Medulla oblongata (tissue), 1 donor: ENCODE data around the gene LAMC3.
A peak's percentile ranks its signal among the peaks of the same experiment; 100 is the strongest.

Experiments
- DNase-seq: peaks from one replicate; pipeline ENCODE4 v3.0.0-alpha.2; 2015; ENCODE audit errors: extremely low spot score

LAMC3 gene

DNA sequence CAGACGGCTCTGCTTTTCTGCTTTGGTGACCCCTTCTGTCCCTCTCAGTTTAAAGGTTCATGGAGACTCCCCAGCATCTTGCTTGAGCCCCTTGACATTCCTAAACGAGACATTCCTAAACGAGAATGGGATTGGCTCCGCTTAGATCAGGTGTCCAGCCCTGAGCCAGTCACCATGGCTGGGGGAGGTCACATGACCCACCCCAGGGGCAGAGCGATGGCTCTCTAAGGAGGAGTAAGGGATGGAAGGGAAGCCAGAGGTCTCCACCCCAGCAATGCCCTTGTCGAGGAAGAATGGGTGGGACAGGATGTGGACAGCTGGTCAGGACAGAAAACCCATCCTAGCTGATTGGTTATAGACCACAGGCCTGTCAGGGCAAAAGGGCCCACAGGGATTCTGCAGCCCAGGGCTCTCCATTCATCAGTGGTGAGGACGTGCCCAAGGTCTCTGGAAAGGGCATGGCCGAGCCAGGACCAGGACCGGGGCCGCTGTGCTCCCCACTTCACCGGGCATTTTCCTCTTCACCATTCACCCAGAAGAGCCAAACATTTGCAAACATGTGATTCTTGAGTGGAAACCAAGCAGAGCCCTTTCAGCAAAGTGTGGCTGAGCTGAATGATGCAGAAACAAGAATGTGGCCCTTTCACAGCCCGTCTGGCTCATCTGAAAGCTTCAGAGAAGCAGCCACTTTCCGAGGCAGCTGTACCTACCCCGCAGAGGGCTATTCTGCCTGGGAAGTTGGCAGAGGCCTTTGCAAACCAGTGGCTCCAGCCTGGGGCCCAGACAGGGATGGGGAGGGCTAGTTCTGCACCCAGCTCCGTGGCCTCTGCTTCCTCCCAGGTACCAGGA lies 67.6 kb downstream of the LAMC3 start:
- DNase-seq = peak; percentile 63

DNA sequence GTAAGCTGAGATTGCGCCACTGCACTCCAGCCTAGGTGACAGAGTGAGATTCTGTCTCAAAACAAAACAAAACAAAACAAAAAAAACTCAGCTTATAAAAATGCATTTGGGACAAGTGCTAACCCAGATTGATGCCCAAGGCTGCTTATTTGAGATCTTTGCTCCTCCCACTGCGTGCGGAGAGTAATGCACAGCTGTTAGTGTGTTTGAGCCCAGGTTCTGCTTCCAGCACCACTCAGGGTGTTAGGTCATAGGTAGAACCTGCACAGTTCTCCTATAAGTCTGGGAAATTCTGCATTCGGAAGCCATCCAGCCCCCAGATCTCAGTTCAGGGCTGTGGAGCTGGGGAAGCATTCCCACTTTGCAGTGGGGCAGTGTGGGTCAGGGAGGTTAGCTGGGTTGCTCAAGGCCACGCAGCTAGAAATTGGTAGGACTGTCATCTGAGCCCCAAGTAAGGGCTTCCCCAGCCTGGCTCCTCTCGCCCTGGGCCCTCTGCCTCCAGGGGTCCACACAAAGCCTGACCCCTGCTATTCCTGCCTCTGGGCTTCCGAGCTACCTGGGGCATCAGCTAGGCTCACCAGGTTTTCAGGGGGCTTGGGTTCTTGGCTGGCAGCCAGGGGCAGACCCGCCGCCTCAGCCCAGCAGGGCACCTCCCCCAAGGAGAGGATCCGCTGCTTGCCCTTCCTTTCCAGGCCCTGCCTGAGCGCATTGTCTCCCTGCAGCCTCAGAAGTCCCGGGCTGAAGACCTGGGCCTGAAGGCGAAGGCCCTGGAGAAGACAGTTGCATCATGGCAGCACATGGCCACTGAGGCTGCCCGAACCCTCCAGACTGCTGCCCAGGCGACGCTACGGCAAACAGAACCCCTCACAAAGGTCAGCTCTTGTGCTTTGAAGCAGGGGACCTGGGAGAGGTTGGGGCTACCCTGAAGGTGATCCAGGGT lies 69.7 kb downstream of the LAMC3 start:
- no peak for DNase-seq

DNA sequence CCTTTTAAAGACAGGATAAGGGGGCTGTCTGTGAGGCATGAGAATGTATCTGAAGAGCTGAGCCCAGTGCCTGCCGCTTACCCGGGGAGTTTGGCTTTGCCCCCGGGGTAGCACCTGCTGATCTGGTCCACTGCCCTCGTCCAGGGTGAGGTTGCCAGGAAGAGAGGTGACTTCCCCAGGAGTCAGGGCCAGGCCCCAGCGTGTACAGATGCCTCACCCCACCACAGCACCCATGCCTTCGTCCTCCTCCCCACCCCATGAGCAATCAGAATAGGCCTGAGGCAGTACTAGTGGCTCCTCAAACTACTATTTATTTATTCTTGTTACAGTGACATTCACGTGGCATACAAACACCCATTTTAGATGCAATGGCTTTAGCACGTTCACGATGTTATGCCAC lies 71.6 kb downstream of the LAMC3 start:
- DNase-seq = no peak

DNA sequence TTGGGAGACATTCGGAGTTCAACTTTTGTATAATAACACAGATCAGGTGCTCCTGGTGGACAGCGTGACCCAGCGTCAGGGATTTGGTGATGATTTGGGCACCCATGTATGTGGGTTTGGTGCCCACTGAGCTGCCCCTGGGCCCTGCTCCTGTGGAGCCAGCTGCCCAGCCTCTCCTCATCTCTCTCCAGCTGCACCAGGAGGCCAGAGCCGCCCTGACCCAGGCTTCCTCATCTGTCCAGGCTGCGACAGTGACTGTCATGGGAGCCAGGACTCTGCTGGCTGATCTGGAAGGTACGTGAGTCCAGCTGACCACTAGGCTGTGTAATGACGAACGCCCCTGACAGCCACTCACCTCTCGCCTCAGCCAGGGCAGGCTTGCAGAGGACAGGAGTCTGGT lies 72.9 kb downstream of the LAMC3 start:
- no peak for DNase-seq

DNA sequence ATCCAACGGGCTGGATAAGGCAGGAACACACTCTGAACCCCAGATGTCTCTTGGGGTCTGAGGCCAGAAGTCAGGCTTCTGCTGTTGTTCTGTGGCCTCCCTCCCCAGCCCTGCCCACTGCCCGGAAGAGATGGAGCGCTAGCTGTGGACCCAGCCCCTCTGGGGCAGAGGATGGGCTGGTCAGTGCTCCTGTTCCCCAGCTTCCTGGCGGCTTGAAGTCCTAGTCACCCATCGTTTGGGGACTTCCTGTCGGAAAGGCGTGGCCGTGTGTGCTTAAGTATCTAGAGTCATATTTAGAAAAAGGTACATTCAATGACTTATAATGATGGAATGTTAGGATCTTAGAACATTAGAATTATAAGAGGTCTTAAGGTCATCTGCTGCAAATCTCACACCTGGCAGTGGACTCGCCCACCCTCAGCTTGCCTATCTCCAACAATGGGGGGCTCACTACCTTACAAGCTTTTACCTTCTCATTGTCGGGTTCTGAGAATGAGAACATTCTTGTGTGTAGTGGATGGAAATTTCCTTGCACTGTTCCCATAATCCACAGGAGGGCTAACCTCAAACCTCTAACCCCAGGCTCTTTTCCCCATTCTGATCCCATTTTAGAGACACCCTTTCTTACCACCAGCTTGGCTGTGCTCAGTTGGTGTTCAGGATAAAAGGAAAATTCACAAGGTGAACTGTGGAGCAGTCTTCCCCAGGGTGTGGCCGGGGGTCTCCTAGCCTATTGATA lies 74.0 kb downstream of the LAMC3 start:
- no peak for DNase-seq

DNA sequence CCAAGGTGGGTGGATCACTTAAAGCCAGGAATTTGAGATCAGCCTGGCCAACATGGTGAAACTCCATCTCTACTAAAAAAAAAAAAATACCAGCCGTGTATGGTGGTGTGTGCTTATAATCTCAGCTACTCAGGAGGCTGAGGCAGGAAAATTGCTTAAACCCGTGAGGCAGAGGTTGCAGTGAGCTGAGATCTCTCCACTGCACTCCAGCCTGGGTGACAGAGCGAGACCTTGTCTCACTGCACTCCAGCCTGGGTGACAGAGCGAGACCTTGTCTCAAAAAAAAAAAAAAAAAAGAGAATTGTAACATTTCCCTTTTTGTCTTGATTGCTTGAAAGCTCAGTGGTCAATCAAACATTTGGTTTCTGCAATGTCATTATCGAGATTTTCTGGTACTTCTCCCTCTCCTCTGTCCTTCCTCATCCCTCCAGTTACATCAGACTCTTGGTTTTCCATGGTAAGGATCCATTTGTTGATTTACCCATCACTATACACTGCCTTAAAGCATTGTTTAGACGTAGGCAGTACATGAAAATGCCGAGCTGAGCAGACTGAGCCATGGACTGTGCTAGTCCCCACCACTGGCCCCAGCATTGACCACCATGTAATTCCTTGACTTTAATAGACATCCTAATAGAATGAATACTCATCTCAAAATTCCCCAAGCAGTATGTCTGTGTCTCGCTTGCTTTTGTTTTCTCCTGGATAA lies 75.8 kb downstream of the LAMC3 start:
- DNase-seq = no peak

DNA sequence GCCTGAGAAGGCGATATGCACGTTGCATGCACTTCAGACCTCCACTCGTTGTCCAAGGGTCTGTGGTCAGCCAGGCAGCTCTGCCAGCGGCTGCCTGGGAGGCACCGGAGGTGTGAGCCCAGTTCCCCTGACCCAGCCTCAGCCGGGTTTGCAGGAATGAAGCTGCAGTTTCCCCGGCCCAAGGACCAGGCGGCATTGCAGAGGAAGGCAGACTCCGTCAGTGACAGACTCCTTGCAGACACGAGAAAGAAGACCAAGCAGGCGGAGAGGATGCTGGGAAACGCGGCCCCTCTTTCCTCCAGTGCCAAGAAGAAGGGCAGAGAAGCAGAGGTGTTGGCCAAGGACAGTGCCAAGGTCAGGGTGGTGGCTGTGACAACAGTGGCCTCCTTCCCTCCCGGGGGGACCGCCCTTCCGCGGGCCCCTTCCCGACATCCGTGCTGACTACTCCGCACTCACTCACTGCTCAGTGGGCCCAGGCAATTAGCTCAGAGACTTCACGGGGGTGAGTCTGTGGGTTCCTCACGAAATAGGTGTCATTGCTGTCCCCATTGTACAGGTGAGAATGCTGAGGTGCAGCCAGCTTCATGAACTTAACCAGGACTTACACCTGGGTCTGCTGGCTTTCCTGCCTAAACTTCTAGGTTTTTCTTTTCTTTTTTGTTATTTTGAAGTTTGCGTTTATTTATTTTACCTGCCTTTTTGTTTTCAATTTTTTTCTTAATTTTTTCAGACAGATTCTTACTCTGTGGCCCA lies 76.6 kb downstream of the LAMC3 start:
- no peak for DNase-seq

DNA sequence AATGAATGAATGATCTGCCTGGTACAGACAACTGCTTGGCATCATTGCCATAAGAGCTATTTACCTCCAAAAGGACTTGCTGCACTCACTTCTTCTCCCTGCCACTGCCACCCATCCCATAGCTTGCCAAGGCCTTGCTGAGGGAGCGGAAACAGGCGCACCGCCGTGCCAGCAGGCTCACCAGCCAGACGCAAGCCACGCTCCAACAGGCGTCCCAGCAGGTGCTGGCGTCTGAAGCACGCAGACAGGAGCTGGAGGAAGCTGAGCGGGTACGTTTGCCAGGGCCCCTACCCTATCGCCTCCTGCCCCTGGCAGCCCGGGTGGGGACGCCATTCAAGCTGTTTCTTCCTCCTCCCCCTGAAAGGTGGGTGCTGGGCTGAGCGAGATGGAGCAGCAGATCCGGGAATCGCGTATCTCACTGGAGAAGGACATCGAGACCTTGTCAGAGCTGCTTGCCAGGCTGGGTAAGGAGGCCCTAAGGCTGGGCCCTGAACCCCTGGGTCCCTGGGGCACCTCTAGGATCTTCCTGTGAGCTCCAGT lies 78.5 kb downstream of the LAMC3 start:
- no peak for DNase-seq

DNA sequence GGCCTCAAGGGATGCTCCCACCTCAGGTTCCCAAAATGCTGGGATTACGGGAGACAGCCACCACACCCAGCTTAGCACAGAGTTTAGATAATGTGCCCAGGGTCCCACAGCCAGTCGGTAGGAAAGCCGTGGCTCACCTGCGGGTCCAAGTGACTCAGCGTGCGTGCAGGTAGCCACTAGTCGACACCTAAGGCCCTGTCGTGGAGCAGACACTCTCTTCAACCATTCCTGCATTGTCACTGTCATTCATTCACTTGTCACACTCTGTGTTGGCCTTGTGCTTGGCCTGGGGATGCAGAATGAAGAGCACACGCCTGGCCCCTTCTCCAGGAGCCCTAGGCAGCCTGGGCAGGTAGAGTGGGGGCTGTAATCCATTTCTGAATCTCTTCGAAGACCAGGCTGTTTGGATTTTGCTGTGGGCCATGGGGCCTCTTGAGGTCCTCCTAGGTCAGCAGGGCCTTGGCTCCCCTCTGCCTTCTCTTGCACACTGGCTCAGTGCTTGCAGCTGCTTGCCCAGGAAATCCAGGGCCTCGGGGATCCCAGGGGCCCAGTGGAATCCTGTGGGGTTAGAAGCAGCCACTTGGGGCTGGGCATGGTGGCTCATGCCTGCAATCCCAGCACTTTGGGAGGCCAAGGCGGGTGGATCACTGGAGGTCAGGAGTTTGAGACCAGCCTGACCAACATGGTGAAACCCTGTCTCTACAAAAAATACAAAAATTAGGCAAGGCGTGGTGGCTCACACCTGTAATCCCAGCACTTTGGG lies 81.2 kb downstream of the LAMC3 start:
- DNase-seq = no peak

DNA sequence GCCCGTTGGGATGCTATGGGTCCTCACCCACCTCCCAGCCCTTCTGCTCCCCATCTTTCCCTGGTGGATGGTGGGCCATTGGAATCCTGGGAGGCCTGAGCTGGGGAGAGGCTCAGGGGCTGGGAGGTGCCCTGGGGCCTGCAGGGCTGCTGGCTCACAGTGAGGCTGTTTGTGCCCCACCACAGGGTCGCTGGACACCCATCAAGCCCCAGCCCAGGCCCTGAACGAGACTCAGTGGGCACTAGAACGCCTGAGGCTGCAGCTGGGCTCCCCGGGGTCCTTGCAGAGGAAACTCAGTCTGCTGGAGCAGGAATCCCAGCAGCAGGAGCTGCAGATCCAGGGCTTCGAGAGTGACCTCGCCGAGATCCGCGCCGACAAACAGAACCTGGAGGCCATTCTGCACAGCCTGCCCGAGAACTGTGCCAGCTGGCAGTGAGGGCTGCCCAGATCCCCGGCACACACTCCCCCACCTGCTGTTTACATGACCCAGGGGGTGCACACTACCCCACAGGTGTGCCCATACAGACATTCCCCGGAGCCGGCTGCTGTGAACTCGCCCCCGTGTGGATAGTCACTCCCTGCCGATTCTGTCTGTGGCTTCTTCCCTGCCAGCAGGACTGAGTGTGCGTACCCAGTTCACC lies 82.5 kb downstream of the LAMC3 start:
- DNase-seq = no peak

DNA sequence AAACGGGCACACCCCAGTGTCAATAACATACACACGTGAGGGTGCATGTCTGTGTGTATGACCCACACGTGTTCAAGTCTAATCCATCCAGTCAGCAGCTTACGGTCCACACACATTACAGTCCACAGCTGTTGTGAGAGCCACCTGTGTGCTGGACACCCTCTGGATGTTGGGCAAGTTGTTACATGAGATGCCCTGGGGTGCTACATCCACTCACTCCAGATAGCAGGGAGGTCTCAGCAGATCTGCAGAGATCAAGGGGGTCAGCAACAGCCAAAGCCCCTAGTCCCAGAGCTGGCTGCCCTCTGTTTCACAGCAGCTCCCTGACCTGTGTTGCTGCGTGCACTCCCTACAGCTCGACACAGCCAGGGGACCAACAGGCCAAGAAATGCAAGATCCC lies 83.1 kb downstream of the LAMC3 start:
- DNase-seq = no peak

DNA sequence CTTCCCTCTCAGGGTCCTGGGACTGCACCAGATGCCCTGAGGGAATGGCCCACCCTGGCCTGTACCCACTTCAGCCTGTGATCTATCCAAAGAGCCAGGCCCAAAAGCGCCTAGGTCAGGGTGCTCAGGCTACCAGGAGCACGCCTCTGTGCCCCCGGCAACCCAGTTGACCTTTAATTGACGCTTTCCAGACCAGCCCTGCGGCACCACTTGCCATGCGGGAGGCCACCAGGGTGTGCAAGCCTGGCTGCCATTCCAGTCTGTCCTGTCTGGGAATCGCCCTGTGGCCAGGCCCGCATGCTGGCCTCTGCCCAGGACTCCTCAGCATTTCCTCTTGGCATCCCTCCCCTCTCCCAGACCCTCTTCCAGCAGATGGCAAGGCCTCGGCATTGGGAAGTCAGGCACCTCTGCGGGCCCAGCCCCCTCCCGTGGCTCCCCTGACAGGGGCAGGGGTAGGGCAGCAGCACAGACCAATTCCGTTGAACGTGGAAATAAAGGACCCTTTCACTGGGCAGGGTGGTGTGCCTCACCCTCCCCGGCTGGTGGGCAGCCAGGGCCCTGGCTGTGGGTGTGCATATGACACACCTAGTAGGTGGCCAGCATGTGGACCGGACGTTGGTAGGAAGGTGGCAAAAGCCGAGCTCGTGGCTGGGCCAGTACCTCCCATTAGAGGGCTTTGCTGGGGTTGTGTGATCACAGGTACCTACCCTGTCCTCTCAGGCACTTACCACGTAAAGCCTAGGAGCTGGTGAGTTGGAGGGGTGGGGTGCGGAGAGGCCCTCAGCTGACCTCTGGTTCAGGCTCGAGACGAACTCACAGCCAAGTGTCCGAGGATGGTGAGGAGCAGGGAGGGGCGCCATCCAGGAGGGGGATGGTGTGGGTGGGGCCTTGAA lies 83.8 kb downstream of the LAMC3 start:
- no peak for DNase-seq

DNA sequence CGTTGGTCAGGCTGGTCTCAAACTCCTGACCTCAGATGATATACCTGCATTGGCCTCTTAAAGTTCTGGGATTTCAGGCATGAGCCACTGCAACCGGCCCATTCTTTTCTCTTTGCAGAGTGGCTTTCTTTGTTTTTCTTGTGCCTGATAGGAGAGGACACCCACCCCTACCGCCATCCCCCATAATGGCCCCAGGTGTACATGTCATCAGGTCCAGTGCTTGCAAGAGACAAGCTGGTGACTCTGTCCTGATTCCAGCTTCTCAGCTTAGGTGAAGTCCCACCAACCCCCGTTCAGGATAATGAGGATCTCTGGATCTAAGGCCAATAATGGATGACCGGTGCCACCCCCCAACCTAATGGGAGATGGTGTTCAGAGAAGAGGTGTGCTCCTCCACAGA lies 85.0 kb downstream of the LAMC3 start:
- no peak for DNase-seq

DNA sequence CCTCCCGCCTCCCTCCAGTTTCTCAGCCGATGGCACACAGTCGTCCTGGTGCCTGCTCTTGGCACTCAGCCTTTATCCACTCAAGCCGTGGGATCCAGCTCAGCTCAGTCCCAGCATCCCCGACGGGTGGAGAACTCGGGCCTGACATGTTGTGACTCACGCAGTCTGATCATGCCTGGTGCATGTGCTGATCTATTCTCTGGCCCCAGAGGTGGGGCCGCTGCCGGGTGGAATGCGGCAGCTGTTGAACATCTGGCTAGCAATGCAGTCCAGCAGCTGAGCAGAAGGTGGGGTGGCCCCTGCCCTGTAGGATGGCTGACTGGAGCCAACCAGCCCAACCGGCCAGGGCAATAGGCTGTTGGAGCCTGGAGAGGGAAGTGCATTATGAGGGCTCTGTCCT lies 85.6 kb downstream of the LAMC3 start:
- DNase-seq = no peak

DNA sequence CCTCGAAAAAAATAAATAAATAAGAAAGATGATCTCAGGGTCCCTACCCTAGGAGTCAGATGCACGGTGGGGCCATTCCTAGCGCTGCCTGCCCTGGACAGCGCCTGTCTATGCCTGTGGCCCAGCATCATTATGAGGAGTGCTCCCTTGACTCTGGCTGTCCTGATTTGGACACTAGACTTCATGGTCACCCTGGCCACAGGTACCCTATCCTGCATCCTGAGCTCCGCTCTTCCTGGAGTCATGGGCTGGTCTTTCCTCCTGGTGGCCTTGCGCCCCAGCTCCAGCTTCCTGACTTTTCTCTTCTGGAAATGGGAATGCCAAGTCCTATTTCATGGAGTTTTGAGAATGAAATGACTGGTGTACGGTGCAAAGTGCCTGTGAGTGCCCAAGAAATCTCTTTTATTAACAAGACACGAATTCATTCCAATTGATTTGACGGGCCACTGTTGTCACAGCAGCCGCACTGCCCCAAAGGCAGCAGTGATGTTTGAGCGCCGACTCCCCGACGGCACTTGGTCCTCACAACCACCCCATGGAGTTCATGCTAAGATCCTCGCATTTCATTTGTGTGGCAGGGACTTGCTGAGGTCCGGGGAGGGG lies 86.8 kb downstream of the LAMC3 start:
- DNase-seq = peak; percentile 10

DNA sequence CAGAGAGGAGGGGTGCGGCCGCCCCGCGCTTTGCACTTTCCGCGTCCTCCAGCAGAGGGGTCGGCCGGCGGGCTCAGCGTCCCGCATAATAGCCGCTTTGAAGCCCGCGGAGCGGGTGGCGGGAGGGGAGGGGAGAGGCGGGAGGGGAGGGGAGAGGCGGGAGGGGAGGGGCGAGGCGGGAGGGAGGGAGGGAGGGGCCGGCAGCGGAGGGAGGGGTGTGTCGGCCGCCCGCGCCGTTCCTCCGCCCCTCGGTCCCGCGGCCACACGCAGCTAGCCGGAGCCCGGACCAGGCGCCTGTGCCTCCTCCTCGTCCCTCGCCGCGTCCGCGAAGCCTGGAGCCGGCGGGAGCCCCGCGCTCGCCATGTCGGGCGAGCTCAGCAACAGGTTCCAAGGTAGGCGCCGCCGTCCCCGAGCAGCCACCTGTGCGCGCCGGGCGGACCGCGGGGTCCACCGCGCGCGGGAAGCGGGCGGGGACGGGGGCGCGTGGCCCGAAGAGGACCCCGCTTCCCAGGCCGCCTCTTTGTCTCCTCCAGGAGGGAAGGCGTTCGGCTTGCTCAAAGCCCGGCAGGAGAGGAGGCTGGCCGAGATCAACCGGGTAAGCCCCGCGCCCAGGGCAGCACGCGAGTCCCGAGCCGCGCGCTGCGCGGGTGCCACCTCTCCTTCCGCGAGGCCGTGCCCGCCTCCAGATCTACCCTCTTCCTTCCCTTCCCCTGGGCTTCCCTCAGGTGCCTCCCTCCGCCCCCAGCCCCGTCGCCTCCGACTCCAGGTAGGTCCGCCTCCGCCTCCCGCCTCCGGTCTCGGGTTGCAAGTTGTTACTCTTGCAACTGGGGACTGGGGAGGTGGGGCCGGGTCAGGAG lies 87.5 kb downstream of the LAMC3 start, which contains the start of gene AIF1L:
TSS of gene AIF1L (plus strand) at position 263 of the 857 bp plus-strand sequence. CDS start at position 362, 99 bp downstream.
- peak; percentile 74 for DNase-seq
